ENCODE measurements around the gene APBA2.

Gene APBA2

DNA sequence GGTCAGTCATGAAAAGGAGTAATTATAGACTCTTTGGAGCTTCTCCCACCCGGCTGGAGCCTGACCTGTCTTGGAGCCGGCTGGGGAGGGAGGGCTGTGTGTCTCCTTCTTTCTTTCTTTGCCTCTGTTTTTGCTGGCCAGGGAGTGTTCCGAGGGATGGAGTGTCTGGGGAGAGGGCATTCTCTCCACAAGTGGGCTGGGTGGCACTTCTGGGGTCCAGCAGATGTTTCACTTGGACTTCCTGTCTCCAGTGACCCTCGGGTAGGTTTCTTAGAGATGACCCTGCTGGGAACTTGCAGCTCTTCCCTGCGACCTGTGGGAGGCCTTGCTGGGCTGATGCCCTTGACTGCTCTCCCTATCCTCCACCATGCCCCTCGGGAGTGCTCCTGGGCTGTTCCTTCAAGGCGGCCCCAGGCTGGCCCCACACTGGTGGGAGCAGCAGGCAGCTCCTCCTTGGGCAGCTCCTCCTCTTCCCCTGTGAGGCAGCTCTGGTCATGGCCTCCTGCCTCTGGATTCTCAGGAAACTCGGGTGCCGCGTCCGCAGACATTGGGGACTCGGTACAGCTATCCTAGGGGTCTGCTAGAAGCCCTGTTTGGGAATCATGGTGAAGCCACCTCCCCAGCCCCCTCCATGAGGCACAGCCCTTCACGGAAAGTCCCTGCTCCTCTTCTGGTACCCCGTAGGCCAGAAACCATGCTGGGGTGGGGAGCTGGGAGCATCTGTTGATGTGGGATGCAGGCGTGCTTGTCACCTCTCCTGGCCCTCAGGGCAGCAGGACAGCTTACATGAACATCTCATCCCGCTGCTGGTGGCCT is 44.9 kb downstream of the APBA2 start:
- H3K9me3 ChIP-seq (ENCODE audit: control insufficient read depth, low read length): no peaks in the 10 kb centered on the region

DNA sequence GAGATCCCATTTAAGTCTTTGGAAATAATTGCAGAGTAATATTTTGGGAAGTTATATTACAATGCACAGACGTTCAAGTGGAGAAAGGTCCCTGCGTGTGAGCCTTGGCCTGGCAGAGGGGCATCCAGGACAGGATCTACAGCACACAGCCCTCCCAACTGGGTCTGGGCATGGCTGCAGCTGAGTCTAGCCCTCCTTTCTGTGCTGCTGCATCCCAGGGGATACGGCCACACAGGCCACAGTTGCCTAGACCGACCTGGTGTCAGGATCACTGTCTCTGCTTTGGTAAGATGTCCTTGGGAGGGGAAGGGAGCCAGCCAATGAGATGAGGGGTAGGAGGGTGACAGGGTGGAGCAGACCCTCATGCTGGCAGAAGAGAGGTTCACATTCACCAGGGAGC is 46.1 kb downstream of the APBA2 start:
- Histone ChIP-seq H3K4me1 (ENCODE audit: control insufficient read depth, insufficient read depth, low read length, poor library complexity, severe bottlenecking) (peaks cover 8% of the 10 kb centered on the region), H3K27me3 (replicated peaks; ENCODE audit: control insufficient read depth, insufficient read depth, low read length, poor library complexity, severe bottlenecking) (no peaks in the 10 kb centered on the region), H3K9me3 (ENCODE audit: control insufficient read depth, low read length) (no peaks in the 10 kb centered on the region), H3K27ac (ENCODE audit: insufficient read depth, low read length, poor library complexity, severe bottlenecking) (no peak overlapping the region), H3K4me3 (ENCODE audit: insufficient read depth, low read depth, low read length, poor library complexity, severe bottlenecking) (no peak overlapping the region), H3K36me3 (ENCODE audit: control insufficient read depth, insufficient read depth, low read length) (no peaks in the 10 kb centered on the region)
- DNase-seq: no peak

More for the DNA sequence above, 44.9 kb downstream of the APBA2 start:
- no peaks in the 10 kb centered on the region for H3K27me3 ChIP-seq (replicated peaks; ENCODE audit: control insufficient read depth, insufficient read depth, low read length, poor library complexity, severe bottlenecking)
- no peak overlapping the region for H3K4me3 ChIP-seq (ENCODE audit: insufficient read depth, low read depth, low read length, poor library complexity, severe bottlenecking)
- no peak overlapping the region for H3K27ac ChIP-seq (ENCODE audit: insufficient read depth, low read length, poor library complexity, severe bottlenecking)
- H3K4me1 ChIP-seq (ENCODE audit: control insufficient read depth, insufficient read depth, low read length, poor library complexity, severe bottlenecking): no peaks in the 10 kb centered on the region
- DNase-seq: no peak
- no peaks in the 10 kb centered on the region for H3K36me3 ChIP-seq (ENCODE audit: control insufficient read depth, insufficient read depth, low read length)

DNA sequence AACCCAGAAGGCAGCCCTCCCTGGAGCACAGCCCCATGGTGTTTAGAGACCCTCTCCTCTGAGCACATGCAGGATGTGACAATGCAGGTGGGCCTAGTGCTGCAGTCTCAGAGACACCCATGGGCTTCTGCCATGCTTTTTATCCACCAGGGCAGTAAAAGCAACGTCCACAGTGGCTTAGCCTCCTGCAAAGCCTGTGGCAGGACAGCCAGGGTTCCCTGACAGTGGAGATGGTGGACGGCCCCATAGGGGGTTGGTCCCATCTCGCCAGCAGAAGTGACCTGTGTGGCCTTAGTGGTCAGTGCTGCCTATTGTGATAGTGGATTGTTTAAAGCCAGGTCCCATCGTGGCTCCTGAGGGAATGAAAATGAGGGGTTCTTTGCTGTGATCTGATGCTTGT is 46.6 kb downstream of the APBA2 start:
- H3K9me3 ChIP-seq (ENCODE audit: control insufficient read depth, low read length): no peaks in the 10 kb centered on the region
- peaks cover 14% of the 10 kb centered on the region for H3K4me1 ChIP-seq (ENCODE audit: control insufficient read depth, insufficient read depth, low read length, poor library complexity, severe bottlenecking)
- H3K27me3 ChIP-seq (replicated peaks; ENCODE audit: control insufficient read depth, insufficient read depth, low read length, poor library complexity, severe bottlenecking): no peaks in the 10 kb centered on the region
- no peak overlapping the region for H3K27ac ChIP-seq (ENCODE audit: insufficient read depth, low read length, poor library complexity, severe bottlenecking)
- H3K4me3 ChIP-seq (ENCODE audit: insufficient read depth, low read depth, low read length, poor library complexity, severe bottlenecking): no peak overlapping the region
- no peaks in the 10 kb centered on the region for H3K36me3 ChIP-seq (ENCODE audit: control insufficient read depth, insufficient read depth, low read length)
- DNase-seq: no peak

DNA sequence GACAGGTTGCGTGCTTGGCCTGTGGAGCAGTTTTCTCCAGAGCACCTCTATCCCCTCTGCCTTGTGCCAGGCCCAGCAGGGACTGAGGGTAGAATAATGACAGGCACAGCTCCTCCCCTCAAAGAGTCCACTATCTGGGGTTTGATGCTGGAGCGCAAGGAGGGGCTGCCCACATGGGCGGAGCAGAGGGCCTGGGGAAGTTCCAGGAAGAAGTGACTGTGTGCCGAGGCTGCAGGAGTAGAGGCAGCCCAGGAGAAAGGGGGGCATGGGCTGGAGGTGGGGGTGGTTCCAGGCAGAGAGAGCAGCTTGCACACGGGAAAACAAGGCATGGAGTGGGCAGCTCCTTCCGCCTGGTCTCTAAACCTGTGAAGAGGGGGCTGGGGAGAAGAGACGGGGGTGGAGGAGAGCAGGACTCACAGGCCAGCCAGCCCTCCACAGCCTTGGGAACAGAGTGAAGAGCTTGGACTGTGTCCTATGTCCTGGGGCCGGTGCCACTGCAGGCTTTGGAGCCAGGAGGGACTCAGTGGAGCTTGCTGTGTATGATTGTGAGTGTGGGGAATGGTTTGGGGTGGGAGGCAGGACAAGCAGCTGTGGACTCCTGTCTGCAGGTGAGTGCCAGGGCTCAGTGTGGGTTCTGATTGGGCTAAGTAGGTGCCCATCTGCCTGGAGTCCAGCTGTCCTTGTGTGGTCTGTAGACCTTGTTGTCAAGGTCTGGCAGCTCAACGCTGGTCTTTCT is 48.1 kb downstream of the APBA2 start:
- DNase-seq: no peak
- Histone ChIP-seq H3K36me3 (ENCODE audit: control insufficient read depth, insufficient read depth, low read length) (no peaks in the 10 kb centered on the region), H3K4me1 (ENCODE audit: control insufficient read depth, insufficient read depth, low read length, poor library complexity, severe bottlenecking) (peaks cover 24% of the 10 kb centered on the region), H3K27ac (ENCODE audit: insufficient read depth, low read length, poor library complexity, severe bottlenecking) (no peak overlapping the region), H3K4me3 (ENCODE audit: insufficient read depth, low read depth, low read length, poor library complexity, severe bottlenecking) (no peak overlapping the region), H3K27me3 (replicated peaks; ENCODE audit: control insufficient read depth, insufficient read depth, low read length, poor library complexity, severe bottlenecking) (no peaks in the 10 kb centered on the region), H3K9me3 (ENCODE audit: control insufficient read depth, low read length) (no peaks in the 10 kb centered on the region)

DNA sequence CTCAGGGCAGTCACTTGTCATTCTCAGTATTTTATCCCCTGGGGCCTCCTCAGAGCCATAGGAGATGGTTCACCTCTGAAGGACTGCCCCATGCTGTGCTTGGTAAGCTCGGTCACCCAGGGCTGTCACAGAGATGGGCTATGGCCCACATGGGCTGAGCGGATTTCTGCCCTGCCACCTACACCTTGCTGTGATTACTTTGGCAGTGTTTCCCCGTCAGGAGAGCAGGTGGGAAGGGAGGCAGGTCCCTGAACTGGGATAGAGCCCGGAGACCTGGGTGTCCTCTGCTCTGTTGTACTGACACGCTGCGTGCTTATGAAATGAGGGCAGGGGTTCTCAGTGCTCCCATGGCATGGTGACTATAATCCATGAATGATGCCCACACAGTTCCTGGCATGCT is 48.9 kb downstream of the APBA2 start:
- no peak for DNase-seq
- H3K4me1 ChIP-seq (ENCODE audit: control insufficient read depth, insufficient read depth, low read length, poor library complexity, severe bottlenecking): peaks cover 28% of the 10 kb centered on the region
- H3K27ac ChIP-seq (ENCODE audit: insufficient read depth, low read length, poor library complexity, severe bottlenecking): no peak overlapping the region
- H3K9me3 ChIP-seq (ENCODE audit: control insufficient read depth, low read length): no peaks in the 10 kb centered on the region
- H3K4me3 ChIP-seq (ENCODE audit: insufficient read depth, low read depth, low read length, poor library complexity, severe bottlenecking): no peak overlapping the region
- H3K36me3 ChIP-seq (ENCODE audit: control insufficient read depth, insufficient read depth, low read length): no peaks in the 10 kb centered on the region
- H3K27me3 ChIP-seq (replicated peaks; ENCODE audit: control insufficient read depth, insufficient read depth, low read length, poor library complexity, severe bottlenecking): no peaks in the 10 kb centered on the region

DNA sequence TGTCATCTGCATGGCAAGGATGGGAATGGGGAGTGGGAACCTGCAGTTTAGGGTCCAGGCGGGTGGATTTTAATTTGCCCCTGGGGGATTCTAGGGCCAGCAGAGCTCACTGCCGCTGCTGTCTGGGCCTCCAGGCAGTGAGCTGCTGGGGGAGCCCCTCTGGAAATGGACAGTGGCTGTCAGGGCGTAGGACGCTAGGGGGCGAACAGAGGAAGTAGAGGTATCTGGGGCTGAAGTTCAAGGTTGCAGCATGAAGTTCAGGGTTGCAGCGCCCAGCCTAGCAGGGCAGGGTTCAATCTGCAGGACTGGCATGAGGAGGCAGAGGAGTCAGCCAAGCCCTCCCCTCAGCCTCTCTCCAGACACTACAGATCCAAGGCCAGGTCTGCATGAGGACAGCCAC is 49.5 kb downstream of the APBA2 start:
- peaks cover 28% of the 10 kb centered on the region for H3K4me1 ChIP-seq (ENCODE audit: control insufficient read depth, insufficient read depth, low read length, poor library complexity, severe bottlenecking)

DNA sequence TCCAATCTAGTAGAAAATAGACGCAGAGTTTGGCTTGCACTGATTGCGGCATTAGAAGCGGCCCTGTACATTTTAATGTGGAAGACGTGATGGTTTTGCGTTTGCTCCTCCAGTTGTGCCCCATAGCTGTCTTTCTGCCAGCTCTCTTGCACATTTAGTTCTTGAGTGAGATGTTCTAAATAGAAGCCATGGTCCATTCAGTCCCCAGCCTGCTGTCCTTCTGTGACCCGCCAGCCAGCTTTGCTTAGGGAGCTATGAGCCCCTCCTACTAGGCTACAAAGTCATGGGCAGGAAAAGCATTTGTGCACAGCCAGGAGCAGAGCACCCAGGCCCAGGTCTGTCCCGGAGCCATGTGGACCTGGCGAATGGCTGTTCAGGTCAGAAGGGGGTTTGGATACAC is 50.3 kb downstream of the APBA2 start:
- Histone ChIP-seq H3K36me3 (ENCODE audit: control insufficient read depth, insufficient read depth, low read length) (no peaks in the 10 kb centered on the region), H3K4me1 (ENCODE audit: control insufficient read depth, insufficient read depth, low read length, poor library complexity, severe bottlenecking) (peaks cover 29% of the 10 kb centered on the region), H3K27ac (ENCODE audit: insufficient read depth, low read length, poor library complexity, severe bottlenecking) (no peak overlapping the region), H3K4me3 (ENCODE audit: insufficient read depth, low read depth, low read length, poor library complexity, severe bottlenecking) (no peak overlapping the region), H3K9me3 (ENCODE audit: control insufficient read depth, low read length) (no peaks in the 10 kb centered on the region), H3K27me3 (replicated peaks; ENCODE audit: control insufficient read depth, insufficient read depth, low read length, poor library complexity, severe bottlenecking) (no peaks in the 10 kb centered on the region)
- DNase-seq: no peak

More for the DNA sequence above, 49.5 kb downstream of the APBA2 start:
- Histone ChIP-seq H3K4me3 (ENCODE audit: insufficient read depth, low read depth, low read length, poor library complexity, severe bottlenecking) (no peak overlapping the region), H3K36me3 (ENCODE audit: control insufficient read depth, insufficient read depth, low read length) (no peaks in the 10 kb centered on the region), H3K27me3 (replicated peaks; ENCODE audit: control insufficient read depth, insufficient read depth, low read length, poor library complexity, severe bottlenecking) (no peaks in the 10 kb centered on the region), H3K27ac (ENCODE audit: insufficient read depth, low read length, poor library complexity, severe bottlenecking) (no peak overlapping the region), H3K9me3 (ENCODE audit: control insufficient read depth, low read length) (no peaks in the 10 kb centered on the region)
- DNase-seq: no peak

DNA sequence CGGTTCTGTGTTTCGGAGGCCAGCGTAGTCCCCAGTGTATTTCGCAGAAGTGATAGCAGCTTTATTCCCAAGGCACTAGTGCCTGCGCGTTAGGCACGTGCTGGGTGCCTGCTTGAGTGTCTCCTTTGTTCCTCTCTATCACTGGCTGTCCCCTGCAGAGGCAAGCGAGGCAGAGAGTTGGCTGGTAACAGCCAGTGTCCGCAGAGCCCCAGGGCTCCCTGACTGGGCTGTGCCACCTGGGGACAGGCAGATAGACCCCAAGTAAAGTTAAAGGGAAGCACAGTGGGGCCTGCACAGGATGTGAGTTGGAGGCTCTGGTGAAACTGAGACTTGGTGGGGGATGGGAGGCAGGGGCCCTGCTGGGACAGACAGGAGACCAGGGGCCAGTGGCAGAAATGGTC is 50.7 kb downstream of the APBA2 start:
- no peak overlapping the region for H3K4me3 ChIP-seq (ENCODE audit: insufficient read depth, low read depth, low read length, poor library complexity, severe bottlenecking)
- no peaks in the 10 kb centered on the region for H3K36me3 ChIP-seq (ENCODE audit: control insufficient read depth, insufficient read depth, low read length)
- peaks cover 33% of the 10 kb centered on the region for H3K4me1 ChIP-seq (ENCODE audit: control insufficient read depth, insufficient read depth, low read length, poor library complexity, severe bottlenecking)
- no peak for DNase-seq
- no peaks in the 10 kb centered on the region for H3K9me3 ChIP-seq (ENCODE audit: control insufficient read depth, low read length)
- peak overlapping the region; percentile 13 for H3K27ac ChIP-seq (ENCODE audit: insufficient read depth, low read length, poor library complexity, severe bottlenecking)
- H3K27me3 ChIP-seq (replicated peaks; ENCODE audit: control insufficient read depth, insufficient read depth, low read length, poor library complexity, severe bottlenecking): no peaks in the 10 kb centered on the region

DNA sequence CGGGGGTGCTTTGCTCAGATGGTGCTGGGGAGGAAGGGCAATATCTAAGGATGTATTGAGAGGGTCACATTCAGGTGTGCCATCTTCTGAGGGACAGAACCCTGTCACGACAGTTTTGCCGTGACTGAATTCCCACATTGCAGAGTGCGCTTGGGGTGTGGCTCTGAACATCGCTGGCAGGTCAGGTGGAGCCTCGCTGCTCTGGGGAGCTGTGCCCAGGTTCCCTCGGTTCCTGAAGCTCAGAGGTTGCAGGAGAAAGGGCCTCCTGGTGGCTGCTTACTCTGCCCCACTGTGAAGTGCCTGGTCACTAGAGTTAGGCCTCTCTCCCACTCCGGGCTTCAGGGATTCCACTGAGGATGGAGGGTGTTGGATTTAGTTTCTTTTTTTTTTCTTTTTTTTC is 51.5 kb downstream of the APBA2 start:
- DNase-seq: no peak
- Histone ChIP-seq H3K4me1 (ENCODE audit: control insufficient read depth, insufficient read depth, low read length, poor library complexity, severe bottlenecking) (peaks cover 39% of the 10 kb centered on the region), H3K4me3 (ENCODE audit: insufficient read depth, low read depth, low read length, poor library complexity, severe bottlenecking) (no peak overlapping the region), H3K27me3 (replicated peaks; ENCODE audit: control insufficient read depth, insufficient read depth, low read length, poor library complexity, severe bottlenecking) (no peaks in the 10 kb centered on the region), H3K9me3 (ENCODE audit: control insufficient read depth, low read length) (no peaks in the 10 kb centered on the region), H3K36me3 (ENCODE audit: control insufficient read depth, insufficient read depth, low read length) (no peaks in the 10 kb centered on the region), H3K27ac (ENCODE audit: insufficient read depth, low read length, poor library complexity, severe bottlenecking) (peak overlapping the region; percentile 13)

DNA sequence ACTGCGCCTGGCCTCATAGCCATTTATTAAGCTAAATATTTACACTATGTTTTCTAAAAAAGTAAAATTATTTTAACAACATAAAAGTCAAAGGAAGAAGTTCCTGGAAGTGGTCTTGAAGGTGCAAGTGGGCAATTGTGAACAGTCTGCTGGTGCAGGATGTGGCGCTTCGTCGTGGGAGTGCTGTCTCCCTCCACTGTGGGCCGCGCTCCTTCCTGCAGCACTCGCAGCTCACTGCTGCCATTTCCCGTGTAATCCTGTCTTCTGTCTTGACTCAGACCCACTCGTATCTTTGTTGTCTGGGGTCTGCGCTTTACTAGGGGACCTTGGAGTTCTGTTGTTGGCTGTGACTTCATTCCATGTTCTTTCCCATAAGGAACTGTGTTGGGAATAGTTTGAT is 56.3 kb downstream of the APBA2 start:
- H3K36me3 ChIP-seq (ENCODE audit: control insufficient read depth, insufficient read depth, low read length): no peaks in the 10 kb centered on the region
- H3K4me3 ChIP-seq (ENCODE audit: insufficient read depth, low read depth, low read length, poor library complexity, severe bottlenecking): no peak overlapping the region
- H3K27me3 ChIP-seq (replicated peaks; ENCODE audit: control insufficient read depth, insufficient read depth, low read length, poor library complexity, severe bottlenecking): no peaks in the 10 kb centered on the region
- no peaks in the 10 kb centered on the region for H3K9me3 ChIP-seq (ENCODE audit: control insufficient read depth, low read length)
- no peak overlapping the region for H3K27ac ChIP-seq (ENCODE audit: insufficient read depth, low read length, poor library complexity, severe bottlenecking)
- peaks cover 32% of the 10 kb centered on the region for H3K4me1 ChIP-seq (ENCODE audit: control insufficient read depth, insufficient read depth, low read length, poor library complexity, severe bottlenecking)
- no peak for DNase-seq

All from effector memory CD4-positive, alpha-beta T cell (primary cell).